Panc1 (cell line): ENCODE results near the gene PKD1. TPM values are rescaled to one million over a fixed set of nuclear protein-coding genes. Genes with fewer than 3 reads are reported as not detected.

Experiments used
- ATAC-seq: fragments of 200-7000 bp; cut with Tn5 transposase; 2 replicates; pipeline ENCODE4 v1.9.1; 2020; ENCODE audit warnings: mild to moderate bottlenecking, moderate library complexity
- BruUV-seq: library from RNA; stranded (reverse); fragments of 400-500 nt; replicated peaks from 2 replicates; lab custom pipeline; 2021; lab: Mats Ljungman, UMichigan
- CTCF ChIA-PET: fragments of 300-600 bp; sonication (Branson Sonifier 250); formaldehyde crosslinking; loops from one replicate; lab custom pipeline; 2022; ENCODE audit warnings: antibody characterized with exemption; lab: Charles Lee
- POLR2A ChIA-PET: fragments of 300-600 bp; sonication (Branson Sonifier 250); formaldehyde crosslinking; loops from one replicate; lab custom pipeline; 2022; ENCODE audit warnings: antibody characterized with exemption; lab: Charles Lee
- DNase-seq: peaks from one replicate; pipeline ENCODE4 v3.0.0-alpha.2; 2010; ENCODE audit warnings: low read depth, low spot score
- H3K27ac ChIP-seq: 2 replicates; pipeline ENCODE4 v1.5.1; 2011; ENCODE audit warnings: mild to moderate bottlenecking, low read length, inconsistent platforms
- H3K27me3 ChIP-seq: fragments of 200-500 bp; sonication (Bioruptor generic); 2 replicates; pipeline ENCODE4 v1.6.0; 2014; ENCODE audit warnings: low read length, inconsistent platforms; ENCODE audit not compliant: control insufficient read depth, insufficient read depth
- H3K36me3 ChIP-seq: fragments of 200-500 bp; sonication (Bioruptor generic); 2 replicates; pipeline ENCODE4 v1.5.1; 2014; ENCODE audit warnings: inconsistent platforms, mild to moderate bottlenecking, low read length, moderate library complexity; ENCODE audit not compliant: control insufficient read depth, insufficient read depth
- H3K4me1 ChIP-seq: 2 replicates; pipeline ENCODE4 v1.5.1; 2011; ENCODE audit warnings: inconsistent platforms, mild to moderate bottlenecking, low read length, moderate library complexity; ENCODE audit not compliant: control insufficient read depth, insufficient read depth
- H3K4me3 ChIP-seq, 2 experiments: 2 replicates each; pipeline ENCODE4 v1.5.1; 2011 to 2012; ENCODE audit warnings: low read depth in 2 of 2, low read length in 2 of 2, mild to moderate bottlenecking in 2 of 2, inconsistent platforms in 1 of 2, moderate library complexity in 1 of 2
- H3K9me3 ChIP-seq: fragments of 200-500 bp; sonication (Bioruptor generic); 2 replicates; pipeline ENCODE4 v1.5.1; 2014; ENCODE audit warnings: low read depth, mild to moderate bottlenecking, inconsistent platforms, low read length, moderate library complexity; ENCODE audit not compliant: control insufficient read depth, insufficient read depth
- CTCF ChIP-seq: fragments of 450-650 bp; IDR thresholded peaks from 2 replicates; pipeline ENCODE4 v1.5.1; 2017; ENCODE audit warnings: mild to moderate bottlenecking
- POLR2AphosphoS5 ChIP-seq: IDR thresholded peaks from 2 replicates; pipeline ENCODE4 v1.6.1; 2012; ENCODE audit warnings: mild to moderate bottlenecking, low read depth, low read length, moderate library complexity
- SIN3A ChIP-seq: IDR thresholded peaks from 2 replicates; pipeline ENCODE4 v1.6.1; 2012; ENCODE audit warnings: low read depth, mild to moderate bottlenecking, low read length, moderate library complexity, borderline replicate concordance; ENCODE audit not compliant: insufficient read depth
- TCF7L2 ChIP-seq: IDR thresholded peaks from 2 replicates; pipeline ENCODE4 v1.6.1; 2011; ENCODE audit warnings: mild to moderate bottlenecking, low read depth, low read length, inconsistent platforms
- in situ Hi-C: cut with HindIII; loops from 2 replicates; pipeline ENCODE4 v1.10.0; 2016; ENCODE audit warnings: low sequenced_read_pairs, low pct_unique_long_range_greater_than_20kb
- intact Hi-C: fragments of 100-400 bp; cut with micrococcal nuclease; formaldehyde crosslinking; loops from one replicate; pipeline ENCODE4 v1.10.0; 2022; ENCODE audit not compliant: unreplicated experiment
- total RNA-seq: library from RNA; stranded (reverse); gene quantifications from one replicate; pipeline ENCODE4 v1.2.1, GENCODE V29; 2021; ENCODE audit not compliant: unreplicated experiment
- TF ChIP-seq, protein P1 (sequence below), 2 experiments: IDR thresholded peaks; 2 replicates each; pipeline ENCODE4 v1.6.1; 2011 to 2012; ENCODE audit warnings: low read depth in 2 of 2, control low read depth in 1 of 2, low read length in 1 of 2, mild to moderate bottlenecking in 1 of 2, moderate library complexity in 1 of 2; ENCODE audit not compliant: insufficient read depth in 1 of 2

Gene PKD1
- total RNA-seq, 1 experiment from 2014 or later: 279 TPM

GRCh38 chr16:2081201-2082084 lies 54.3 kb downstream of the PKD1 start:
- CTCF ChIA-PET: interaction anchor here (0.6 kb wide), 2 partner anchors 171 to 309 kb away, joined by 3 to 10 read pairs; partner anchors contain the start of genes EME2 and MRPS34
- Histone ChIP-seq H3K27ac (no peak overlapping the region), H3K36me3 (no peaks in the 10 kb centered on the region), H3K9me3 (no peaks in the 10 kb centered on the region), H3K4me3 (no peak overlapping the region), H3K4me1 (0 out of 2 replicates have a peak, but pooled peaks cover 5% of the 10 kb centered on the region), H3K27me3 (no peaks in the 10 kb centered on the region)
- in situ Hi-C loops: no loop called here
- DNase-seq (no peak), ATAC-seq (no peak)
- intact Hi-C loops: no loop called here
- POLR2A ChIA-PET: no interaction called here
- BruUV-seq: no TSS peak
- TF ChIP-seq, protein P1, sequence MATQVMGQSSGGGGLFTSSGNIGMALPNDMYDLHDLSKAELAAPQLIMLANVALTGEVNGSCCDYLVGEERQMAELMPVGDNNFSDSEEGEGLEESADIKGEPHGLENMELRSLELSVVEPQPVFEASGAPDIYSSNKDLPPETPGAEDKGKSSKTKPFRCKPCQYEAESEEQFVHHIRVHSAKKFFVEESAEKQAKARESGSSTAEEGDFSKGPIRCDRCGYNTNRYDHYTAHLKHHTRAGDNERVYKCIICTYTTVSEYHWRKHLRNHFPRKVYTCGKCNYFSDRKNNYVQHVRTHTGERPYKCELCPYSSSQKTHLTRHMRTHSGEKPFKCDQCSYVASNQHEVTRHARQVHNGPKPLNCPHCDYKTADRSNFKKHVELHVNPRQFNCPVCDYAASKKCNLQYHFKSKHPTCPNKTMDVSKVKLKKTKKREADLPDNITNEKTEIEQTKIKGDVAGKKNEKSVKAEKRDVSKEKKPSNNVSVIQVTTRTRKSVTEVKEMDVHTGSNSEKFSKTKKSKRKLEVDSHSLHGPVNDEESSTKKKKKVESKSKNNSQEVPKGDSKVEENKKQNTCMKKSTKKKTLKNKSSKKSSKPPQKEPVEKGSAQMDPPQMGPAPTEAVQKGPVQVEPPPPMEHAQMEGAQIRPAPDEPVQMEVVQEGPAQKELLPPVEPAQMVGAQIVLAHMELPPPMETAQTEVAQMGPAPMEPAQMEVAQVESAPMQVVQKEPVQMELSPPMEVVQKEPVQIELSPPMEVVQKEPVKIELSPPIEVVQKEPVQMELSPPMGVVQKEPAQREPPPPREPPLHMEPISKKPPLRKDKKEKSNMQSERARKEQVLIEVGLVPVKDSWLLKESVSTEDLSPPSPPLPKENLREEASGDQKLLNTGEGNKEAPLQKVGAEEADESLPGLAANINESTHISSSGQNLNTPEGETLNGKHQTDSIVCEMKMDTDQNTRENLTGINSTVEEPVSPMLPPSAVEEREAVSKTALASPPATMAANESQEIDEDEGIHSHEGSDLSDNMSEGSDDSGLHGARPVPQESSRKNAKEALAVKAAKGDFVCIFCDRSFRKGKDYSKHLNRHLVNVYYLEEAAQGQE (IDR thresholded peaks at IDR 0.05; ENCODE audit: insufficient read depth in 1 of 2, low read depth in 2 of 2, low read length in 1 of 2): no peak
- TF ChIP-seq SIN3A (no peak), CTCF (no peak), TCF7L2 (no peak), POLR2AphosphoS5 (no peak)

DNA sequence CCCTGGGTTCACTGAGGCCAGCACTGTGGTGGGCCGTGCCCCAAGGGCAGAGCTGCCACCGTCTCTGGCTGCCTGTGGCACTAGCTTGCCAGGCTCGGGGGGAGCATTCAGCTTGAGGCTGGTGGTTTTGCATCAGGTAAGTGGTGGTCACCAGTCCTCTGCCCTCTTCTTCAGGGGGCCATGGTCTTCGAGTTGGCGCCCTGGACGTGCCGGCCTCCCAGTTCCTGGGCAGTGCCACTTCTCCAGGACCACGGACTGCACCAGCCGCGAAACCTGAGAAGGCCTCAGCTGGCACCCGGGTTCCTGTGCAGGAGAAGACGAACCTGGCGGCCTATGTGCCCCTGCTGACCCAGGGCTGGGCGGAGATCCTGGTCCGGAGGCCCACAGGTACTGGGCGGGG lies 55.7 kb downstream of the PKD1 start:
- CTCF ChIA-PET: no interaction called here
- BruUV-seq: no TSS peak
- TF ChIP-seq SIN3A (no peak), TCF7L2 (no peak), POLR2AphosphoS5 (no peak), CTCF (no peak)
- TF ChIP-seq, protein P1 (IDR thresholded peaks at IDR 0.05; ENCODE audit: insufficient read depth in 1 of 2, low read depth in 2 of 2, low read length in 1 of 2): no peak
- intact Hi-C loops (no loop called here), in situ Hi-C loops (no loop called here)
- ATAC-seq: no peak
- Histone ChIP-seq H3K27ac (no peak overlapping the region), H3K9me3 (no peaks in the 10 kb centered on the region), H3K4me3 (no peak overlapping the region), H3K4me1 (0 out of 2 replicates have a peak, but pooled peaks cover 5% of the 10 kb centered on the region), H3K36me3 (no peaks in the 10 kb centered on the region), H3K27me3 (no peaks in the 10 kb centered on the region)
- no peak for DNase-seq
- POLR2A ChIA-PET: no interaction called here
